NCI-H460 (cell line): ENCODE data around the gene TREML2. TPM values are rescaled to one million over a fixed set of nuclear protein-coding genes. Genes with fewer than 3 reads are reported as not detected.

Experiments
- DNase-seq: peaks from one replicate; pipeline ENCODE4 v3.0.0-alpha.2; 2016; ENCODE audit warnings: low read depth; ENCODE audit errors: extremely low read depth
- total RNA-seq: library from RNA; depleted of rRNA; stranded (reverse); fragments of >200 nt; shearing (Covaris generic); gene quantifications from 2 replicates; pipeline ENCODE4 v1.2.3, GENCODE V29; 2014

The TREML2 gene
- total RNA-seq, 1 experiment from 2014 or later: not detected

DNA sequence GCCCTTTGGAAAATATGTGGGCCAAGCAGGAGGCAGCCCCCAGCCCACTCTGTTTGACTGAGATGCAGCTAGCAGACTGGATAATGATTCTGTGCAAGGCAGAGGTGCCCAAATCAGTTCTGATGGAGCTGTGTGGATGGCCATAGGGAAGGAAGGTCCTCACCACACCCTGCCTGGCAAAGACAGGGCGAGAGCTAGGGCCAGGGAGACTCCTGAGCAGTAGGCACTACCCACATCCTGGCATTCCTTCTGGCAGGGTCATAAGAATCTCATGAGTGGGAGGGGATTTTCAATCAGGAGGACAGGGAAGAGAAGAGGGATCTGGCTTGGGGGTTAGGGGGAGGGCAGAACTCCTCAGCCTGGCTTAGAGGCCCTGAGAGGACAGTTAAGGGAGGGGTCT is 19.4 kb downstream of the TREML2 start:
- DNase-seq: no peak

DNA sequence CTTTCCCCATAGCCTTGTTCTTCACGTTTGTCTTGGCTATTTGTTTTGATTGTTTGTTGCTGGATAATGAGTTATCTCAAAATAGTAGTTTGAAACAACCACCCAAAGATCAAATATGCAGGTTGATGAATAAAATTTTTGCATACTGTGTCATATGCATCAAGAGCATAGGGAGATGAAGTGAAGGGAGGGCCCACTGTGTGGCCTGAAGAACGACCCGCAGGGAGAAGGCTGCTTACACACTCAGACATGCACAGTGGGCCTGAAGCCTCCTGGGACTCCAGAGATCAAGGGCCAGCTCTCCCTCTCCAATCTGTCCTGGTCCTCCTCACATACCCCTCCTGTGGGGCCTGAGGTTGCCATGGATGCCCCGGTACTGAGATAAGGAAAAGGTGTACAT is 21.8 kb downstream of the TREML2 start:
- no peak for DNase-seq

DNA sequence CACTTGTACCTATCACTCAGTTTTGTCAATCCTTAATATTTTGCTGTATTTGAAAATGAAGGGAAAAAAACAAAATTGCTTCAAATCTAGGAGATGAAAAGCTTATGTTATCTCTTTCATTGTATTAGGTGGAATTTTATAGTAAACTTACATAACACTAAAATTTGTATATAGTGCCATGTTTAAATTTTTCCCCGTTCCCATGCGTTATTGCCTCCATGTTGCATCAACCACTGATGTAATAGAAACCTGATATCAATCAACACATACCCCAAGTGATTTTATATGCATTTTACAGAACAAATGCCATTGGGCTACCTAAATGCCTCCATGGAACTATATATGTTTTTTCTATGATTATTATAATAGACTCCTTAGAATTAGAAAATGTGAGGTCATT is 23.3 kb downstream of the TREML2 start:
- no peak for DNase-seq

DNA sequence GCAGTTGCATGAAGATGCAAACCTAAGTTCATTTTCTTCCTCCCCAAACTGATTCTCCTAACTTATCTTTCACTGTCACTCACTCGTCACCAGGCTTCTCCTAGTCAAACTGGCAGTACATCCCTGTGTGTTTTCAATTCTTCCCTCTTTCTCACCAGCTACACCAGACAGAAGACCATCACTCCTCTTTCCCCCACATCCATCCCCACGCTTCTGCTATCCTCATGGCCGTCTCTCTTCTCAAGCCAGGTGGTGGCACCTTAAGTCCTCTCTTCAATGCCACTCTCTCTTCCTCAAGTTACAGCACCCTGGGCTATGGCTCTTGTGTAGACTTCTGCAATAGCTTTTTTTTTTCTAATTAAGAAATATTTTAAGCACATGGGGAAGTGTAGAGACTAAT is 23.7 kb downstream of the TREML2 start:
- DNase-seq: no peak

DNA sequence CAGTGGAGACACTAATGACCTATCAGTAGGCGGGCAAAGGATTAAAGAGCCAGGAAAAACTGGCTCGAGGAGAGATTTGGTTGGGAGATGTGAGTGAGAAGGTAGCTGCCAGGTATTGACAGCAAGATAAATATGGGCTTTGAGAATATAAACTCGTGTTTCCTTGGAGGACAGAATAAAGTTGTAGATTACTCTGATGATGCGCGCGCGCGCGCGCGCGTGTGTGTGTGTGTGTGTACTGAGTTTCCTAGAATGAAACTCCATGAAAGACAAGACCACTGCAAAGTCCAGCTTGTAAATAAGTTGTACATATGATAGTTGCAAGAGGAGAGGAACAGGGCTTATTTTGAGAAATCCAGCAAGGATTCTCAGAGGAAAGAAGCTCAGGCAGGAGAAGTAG is 24.8 kb downstream of the TREML2 start:
- DNase-seq: no peak

DNA sequence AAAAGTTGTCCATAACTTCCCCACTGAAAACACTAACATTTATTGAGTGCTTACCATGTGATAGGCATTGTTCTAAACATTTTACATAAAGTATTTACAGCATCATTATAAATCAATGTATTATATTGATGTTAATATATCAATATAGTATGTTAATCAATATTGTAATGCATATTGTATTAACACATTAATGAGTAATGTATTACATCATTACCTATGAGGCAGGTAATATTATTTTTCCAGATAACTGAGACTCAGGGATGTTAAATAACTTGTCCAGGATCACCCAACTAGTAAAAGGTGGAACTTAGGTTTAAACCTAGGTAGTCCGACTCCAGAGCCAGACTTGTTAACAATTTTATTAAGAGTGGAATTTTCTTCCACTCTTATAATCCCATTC is 25.9 kb downstream of the TREML2 start:
- DNase-seq: no peak

DNA sequence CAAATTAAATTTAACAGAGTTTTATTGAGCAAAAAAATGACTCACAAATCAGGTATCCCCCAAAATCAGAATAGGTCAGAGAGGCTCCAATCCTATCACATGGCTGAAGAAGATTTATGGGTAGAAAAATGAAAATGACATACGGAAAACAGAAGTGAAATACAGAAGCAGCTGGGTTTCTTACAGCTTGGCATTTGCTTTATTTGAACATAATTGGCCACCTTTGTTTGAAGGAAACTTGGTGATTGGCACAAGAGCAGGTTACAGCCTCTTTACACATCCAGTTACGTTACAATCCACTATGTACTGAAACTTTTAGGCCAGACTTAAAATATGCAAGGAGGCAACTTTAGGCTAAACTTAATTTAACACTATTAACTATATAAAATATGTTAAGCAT is 26.3 kb downstream of the TREML2 start:
- DNase-seq: no peak

DNA sequence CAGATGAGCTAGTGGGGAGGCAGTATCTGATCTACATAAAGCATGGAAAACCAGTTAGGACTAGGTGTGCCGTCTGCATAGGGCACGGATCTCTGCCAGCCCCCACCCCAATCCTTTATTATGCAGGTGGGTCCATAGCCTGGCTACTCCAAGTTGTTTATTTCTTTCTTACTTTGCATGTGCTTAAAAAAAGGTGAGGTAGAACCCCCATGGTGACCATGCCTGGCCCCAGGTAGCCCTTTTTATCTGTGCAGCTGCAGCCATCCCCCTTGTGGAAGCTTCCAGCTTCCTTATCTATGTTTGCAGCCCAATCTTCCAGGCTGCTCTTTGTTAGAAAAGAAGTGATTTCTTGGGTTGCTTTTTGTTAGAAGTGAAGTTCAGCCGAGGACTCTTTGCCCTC is 29.0 kb downstream of the TREML2 start:
- DNase-seq: no peak

DNA sequence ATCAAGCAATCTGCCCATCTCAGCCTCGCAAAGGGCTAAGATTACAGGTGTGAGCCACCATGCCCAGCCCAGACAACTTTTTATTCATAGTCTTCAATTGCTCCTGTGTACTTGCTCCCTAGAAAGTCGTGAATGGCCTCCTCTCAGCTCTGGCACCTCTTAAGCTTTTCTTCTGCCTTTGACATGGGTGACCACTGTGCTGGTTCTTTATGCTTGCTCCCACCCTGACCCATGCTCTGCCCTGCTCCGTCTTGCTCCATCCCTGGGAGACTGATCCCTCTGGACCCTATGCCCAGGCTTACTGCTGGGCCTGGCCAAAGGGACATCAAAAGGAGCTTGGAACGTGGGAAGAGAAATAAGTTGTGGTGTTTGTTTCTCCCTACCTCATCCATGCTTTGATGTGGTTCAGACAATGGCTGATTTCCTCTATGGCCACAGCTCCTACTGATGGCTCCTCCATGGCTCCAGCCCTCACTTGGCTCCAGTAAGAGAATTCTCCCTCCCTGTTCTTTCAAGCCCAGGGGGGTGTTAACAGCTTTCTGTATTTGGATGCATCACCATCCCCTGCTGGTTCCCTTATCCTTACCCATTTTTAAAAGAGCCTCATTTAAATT is 30.3 kb downstream of the TREML2 start:
- DNase-seq: no peak

DNA sequence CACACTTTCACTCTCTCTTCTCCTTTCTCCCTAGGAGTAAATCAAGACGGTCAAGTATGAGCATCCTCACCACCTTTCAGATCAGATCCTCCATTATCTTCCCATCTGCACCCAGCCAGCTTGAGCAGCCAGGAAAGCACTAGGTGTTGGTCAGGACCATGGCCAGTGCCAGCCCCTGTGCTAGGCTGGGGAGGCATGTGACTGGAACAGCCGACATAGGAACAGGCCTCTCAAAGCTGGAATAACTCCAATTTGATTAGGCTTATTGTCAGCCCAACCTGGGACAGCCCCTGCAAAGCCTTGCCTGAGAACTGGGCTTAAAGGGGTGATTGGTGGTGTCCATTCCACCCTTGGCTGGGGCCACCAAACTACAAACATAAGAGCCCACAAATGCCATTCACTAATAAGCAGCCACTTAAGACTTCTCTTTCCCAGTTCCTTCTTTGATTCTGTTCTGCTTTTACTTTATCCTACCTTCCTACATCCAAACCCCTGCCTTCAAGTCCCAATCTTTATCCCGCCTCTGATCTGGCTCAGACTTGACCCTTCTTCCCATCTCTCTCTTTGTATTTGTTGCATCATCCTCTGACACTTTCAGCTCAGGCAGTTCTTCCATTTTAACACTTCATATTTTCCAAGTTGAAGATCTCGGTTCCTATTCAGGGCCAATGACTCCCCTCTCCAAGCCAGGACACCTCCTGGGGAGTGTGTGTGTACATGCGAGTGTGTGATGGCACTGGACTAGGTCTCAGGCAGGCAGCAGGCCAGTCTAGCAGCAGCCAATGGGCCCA is 33.6 kb downstream of the TREML2 start:
- DNase-seq: no peak

DNA sequence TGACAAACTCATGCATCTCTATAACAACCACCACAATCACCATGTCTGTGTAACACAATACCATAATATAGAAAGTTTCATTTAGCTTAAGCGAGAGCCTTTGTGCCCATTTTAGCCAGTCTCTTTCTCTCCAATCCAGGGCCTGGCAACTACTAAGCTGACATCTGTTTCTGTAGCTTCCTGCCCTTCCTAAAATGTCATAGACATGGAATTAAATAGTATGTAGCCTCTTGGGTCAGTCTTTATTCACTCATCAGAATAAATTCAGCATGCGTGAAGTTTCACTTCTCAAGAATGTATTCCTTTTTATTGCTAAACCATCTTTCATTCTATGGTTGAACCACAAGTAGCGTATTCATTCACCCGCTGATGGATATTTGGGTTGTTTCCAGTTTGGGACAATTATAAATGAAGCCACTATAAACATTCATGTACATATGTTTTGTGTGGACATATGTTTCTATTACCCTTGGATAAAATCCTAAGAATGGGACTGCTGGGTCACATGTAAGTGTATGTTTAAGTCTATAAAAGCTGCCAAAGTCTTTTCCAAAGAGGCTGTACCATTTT is 36.3 kb downstream of the TREML2 start:
- no peak for DNase-seq

DNA sequence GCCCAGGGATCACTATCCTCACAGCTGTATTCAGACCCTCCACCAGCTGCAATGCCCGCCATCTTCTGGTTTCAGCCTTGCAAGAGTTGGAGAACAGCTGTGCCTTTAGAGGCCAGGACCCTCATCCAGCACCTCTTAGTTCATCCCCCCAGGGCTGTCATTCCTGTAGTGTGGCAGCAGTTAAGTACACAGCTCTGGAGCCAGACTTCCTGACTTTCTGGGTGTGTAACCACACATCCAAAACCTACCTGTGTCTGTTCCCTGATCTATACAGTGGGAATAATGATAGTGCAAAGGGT is 37.6 kb downstream of the TREML2 start:
- DNase-seq: no peak

DNA sequence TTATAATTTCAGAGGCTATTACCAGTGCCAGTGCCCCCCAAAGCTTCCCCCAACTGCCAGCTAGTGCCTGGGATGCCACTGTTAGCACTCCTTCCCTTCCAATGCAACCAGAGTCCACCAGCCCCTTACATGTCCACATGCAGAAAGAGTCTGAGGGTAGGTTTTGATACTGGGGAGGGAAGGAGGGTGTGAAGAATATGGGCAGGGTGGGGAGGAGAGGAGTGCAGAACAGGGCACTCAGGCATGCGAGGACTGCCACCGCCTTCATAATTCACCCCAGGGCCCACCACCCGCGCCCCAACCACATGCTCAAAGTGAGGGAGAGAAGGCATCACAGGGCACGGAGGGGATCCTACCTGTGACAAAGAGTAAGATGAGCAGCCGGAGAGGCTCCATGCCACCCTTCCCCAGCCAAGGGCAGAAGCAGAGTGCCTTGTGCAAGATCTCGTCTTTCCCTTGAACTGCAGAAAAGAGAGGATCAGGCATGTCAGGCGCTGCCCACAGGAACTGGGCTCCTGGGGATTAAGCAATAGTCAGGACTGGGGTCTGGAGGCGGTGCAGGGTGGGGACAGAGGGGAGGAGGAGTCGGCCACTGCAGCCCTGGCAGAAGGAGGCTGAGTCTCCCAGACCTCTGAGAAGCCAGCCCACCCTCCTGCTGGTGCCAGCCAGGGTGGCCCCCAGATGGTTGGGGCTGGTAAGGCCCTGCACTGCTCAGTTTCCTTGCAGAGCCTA is 38.1 kb downstream of the TREML2 start, which contains the start of gene TREM2:
TSS of gene TREM2 (minus strand) at position 430 of the 732 bp plus-strand sequence. CDS start at position 396, 34 bp downstream.
- DNase-seq: no peak

DNA sequence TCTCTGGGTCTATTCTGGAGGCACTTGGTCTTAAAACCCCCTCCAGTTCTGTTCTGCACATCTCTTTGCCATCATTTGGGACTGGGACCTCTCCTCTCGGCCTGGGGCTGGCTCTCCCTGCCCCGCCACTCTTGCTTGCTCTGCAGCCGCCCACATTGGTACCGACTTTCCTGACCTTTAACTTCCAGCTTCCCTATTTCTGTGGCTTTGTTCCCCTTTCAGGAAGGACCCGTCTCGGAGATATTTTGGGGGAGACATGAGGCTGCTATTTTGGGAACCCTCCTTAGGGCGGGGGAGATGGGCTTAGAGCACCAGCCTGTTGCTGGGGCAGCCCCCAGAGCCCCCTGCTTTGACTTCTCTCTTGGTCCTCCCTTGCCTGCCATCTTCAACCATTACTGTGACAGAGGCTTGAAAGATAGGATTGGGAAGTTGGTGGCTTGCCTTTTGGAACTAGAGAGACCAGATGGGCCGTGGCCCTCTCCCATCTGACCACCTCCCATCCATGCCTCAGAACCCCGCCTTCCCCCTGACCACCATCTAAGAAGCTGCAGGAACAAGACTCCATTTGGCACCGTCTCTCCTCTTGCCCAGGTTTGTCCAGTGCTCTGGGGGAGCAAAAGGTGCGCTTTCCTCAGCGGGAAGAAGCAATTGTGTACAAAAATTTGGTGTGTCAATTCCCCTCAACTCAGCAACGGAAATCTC is 38.9 kb downstream of the TREML2 start:
- DNase-seq: no peak

DNA sequence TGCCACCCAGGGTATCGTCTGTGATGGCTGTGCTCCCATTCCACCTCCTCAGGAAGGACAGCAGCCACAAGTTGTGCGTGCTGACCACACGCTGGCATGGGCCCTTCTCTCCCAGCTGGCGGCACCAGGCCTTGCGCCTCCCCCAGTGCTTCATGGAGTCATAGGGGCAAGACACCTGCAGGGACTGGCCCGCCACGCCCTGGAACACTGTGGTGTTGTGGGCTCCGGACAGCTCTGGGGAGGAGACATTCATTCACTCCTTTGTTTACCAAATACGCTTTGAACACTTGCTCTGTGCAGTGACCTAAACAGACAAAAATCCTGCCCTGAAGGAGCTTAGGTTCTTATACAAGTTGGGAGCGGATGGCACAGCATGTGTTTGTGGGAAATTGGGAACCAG is 39.6 kb downstream of the TREML2 start:
- no peak for DNase-seq

DNA sequence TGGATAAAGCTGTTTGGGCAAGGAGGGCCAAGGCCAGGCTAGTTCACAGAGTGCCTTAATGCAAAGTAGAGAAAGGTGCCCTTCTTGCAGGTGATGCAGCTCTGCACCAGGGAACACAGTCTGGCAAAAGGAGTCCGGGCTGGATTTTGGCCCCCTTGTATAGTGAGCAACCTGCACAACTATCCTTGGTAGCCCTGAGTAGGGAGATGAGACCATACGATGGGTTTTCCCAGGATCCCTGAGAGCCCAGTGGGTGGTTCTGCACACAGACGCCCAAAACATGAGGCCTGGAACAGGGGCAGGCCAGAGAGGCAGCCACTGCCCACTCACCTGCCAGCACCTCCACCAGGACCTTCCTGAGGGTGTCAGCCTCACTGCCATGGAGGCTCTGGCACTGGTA is 40.0 kb downstream of the TREML2 start:
- no peak for DNase-seq

DNA sequence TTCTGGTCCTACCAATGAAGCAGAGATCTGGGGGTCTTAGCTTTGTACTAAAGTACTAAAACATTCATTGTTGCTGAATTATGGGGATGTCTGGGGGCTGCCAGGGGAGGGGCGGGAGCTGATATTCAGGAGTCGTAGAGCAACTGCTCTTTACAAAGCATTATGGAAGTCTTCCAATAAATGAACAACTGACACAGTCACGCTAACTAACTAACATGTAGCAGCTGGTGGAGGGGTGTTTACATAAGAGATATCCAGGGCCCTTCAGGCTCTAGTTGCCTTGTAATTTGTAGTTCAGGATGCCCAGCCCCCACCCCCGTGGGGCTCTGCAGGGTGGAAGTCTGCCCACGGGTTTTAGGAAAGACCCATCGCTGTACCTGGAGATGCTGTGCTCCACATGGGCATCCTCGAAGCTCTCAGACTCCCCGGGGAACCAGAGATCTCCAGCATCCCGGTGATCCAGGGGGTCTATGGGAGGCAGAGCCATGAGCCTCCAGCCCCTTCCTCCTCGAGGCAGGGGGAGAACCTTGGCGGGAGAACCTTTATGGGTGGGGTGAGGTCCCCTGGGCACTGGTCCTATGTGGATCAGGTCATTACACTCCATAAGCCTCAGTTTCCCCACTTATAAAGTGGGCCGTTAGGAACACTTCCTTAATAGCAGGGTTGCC is 41.4 kb downstream of the TREML2 start:
- no peak for DNase-seq

DNA sequence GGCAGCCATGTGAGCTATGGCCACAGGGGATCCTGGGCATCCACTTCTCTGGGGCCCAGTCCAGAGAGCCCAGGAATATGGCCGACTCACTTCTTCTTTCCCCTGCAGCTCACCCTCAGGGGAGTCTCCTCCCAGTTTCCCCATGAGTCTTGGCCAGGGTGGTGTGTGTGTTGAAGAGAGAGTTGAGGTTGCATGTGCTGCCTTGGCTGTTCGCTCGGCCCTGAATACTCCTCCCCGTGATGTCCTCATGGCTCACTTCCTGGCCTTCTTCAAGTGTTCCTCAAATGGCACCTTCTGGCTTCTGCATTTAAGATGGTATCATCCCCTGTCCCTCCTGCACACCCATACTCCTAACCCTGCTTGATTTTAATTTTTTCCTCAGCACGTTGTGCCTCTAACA is 43.6 kb downstream of the TREML2 start:
- DNase-seq: no peak

DNA sequence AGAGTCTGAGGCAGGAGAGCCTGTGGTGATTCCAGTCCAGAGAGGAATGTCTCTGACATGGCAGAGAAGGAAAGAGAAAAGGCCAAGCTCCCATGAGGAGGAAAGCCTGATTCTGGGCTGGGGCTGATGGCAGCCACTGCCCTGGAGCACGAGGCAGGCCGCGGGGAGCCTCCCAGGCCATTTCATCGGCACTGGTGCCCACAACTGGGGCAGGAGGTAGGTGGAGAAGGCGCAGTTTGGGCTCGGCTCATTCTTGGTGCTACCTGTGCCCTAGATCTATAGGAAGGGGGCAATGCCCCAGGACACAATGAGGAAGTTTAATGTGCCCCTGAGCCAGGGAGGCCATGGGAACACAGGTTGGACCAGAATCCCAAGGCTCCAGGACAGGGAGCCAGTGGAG is 44.2 kb downstream of the TREML2 start:
- DNase-seq: no peak

DNA sequence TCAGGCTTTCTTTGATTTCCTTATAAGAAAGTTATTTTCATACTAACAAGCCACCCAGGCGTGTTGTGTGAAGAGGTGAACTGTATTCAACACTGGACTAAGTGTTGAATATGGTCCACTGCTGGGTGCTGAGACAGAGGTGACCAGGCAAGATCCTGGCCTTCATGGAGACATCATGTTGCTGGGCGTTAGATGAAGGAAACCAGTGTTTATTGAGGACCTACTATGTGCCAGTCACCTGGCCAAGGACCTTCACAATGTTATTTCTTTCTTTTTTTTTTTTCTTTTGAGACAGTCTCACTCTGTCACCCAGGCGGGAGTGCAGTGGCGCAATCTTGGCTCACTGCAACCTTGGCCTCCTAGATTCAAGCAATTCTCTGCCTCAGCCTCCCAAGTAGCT is 44.9 kb downstream of the TREML2 start:
- no peak for DNase-seq
